ENCODE data around the gene KRT15.
A peak's percentile ranks its signal among the peaks of the same experiment; 100 is the strongest.
"Not testable (repeated sequence)": the region's sequence is repeated elsewhere in the genome, so short reads cannot be mapped to it uniquely, and the experiment has no call there.

The KRT15 gene

GRCh38 chr17:41542786-41543185, 24.1 kb upstream of the KRT15 start:
- not testable (repeated sequence) for DNase-seq

- no peak for DNase-seq
Measured at GRCh38 chr17:41542357-41542756, 23.7 kb upstream of the KRT15 start.

- DNase-seq: no peak
Measured at GRCh38 chr17:41540921-41541625, 22.4 kb upstream of the KRT15 start.

GRCh38 chr17:41539979-41540701, 21.4 kb upstream of the KRT15 start:
- no peak for DNase-seq

- no peak for DNase-seq
Measured at GRCh38 chr17:41539071-41539492, 20.4 kb upstream of the KRT15 start.

GRCh38 chr17:41538565-41538991, 19.9 kb upstream of the KRT15 start:
- DNase-seq: no peak

- DNase-seq: no peak
Measured at GRCh38 chr17:41537990-41538389, 19.3 kb upstream of the KRT15 start.

- no peak for DNase-seq
Measured at GRCh38 chr17:41537614-41537954, 18.9 kb upstream of the KRT15 start.

- no peak for DNase-seq
Measured at GRCh38 chr17:41536741-41537613, 18.3 kb upstream of the KRT15 start.

GRCh38 chr17:41535764-41536481, 17.2 kb upstream of the KRT15 start:
- DNase-seq: no peak

GRCh38 chr17:41534899-41535546, 16.3 kb upstream of the KRT15 start:
- no peak for DNase-seq

GRCh38 chr17:41533613-41534012, 14.9 kb upstream of the KRT15 start:
- no peak for DNase-seq

GRCh38 chr17:41532947-41533570, 14.4 kb upstream of the KRT15 start:
- DNase-seq: no peak

GRCh38 chr17:41531993-41532392, 13.3 kb upstream of the KRT15 start:
- no peak for DNase-seq

GRCh38 chr17:41530062-41531048, 11.7 kb upstream of the KRT15 start:
- peak; percentile 26 for DNase-seq

- no peak for DNase-seq
Measured at GRCh38 chr17:41529491-41529915, 10.8 kb upstream of the KRT15 start.

GRCh38 chr17:41528959-41529353, 10.3 kb upstream of the KRT15 start:
- peak; percentile 21 for DNase-seq

- peak; percentile 42 for DNase-seq
Measured at GRCh38 chr17:41527063-41528023, 8.7 kb upstream of the KRT15 start.

GRCh38 chr17:41524261-41524660, 5.6 kb upstream of the KRT15 start:
- no peak for DNase-seq

Measured in eye (tissue), 1 donor.